Measurements from ENCODE around the gene HINFP. TPM values are rescaled to one million over a fixed set of nuclear protein-coding genes. Genes with fewer than 3 reads are reported as not detected.

Gene HINFP
- total RNA-seq, result 10 to 100 TPM in 3 of 4 donors, 1 to 10 TPM in 1; 7.0 to 33.2 (median 13.9) TPM

DNA sequence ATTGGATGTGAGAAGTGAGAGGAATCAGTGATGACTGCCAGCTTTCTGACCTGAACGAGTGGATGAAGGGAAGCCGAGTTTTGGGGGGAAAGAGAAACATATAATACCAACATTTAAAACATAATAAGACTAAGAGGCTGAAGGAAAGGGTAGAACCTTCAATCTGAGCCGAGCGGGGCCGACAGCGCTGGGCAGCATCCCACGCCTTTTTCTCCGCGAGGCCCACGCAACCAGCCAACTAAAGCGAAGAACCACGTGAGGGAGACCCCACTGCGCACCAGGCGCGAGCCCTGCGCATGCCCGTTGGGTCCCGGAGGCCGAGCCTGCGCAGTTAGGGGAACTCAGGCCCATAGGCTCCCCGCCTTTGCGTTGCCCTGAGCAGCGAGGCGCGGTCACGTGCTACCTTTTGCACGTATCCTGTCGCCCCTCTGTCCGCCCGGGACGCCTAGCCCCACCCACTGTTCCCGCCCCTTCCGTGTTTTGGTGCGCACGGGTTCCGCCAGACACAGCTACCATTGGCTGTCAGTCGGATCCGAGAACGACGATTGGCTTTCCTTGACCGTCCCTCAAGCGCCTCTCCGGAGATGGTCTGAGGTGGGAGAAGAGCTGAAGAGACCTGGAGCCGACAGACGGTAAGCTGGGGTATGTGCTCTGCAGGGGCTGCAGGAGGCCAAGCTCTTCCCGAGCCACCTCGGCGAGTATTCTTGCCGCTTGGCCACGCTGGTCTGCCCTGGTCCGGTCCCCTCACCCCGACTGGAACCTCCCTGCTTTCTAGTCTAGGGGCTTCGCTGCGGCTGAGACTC, at the start of gene HINFP:
TSS of gene HINFP (plus strand) at position 573 of the 803 bp plus-strand sequence. CDS start 5,365 bp downstream, outside the sequence.
- intact Hi-C loops (cut with DNase I), result no loop called here
- Histone ChIP-seq H3K4me3 (peak within 1 kb of the TSS; percentile 73 to 81 (median 80)), H3K27ac (peak within 1 kb of the TSS; percentile 82 to 92 (median 89)), H3K9me3 (no peaks in the 10 kb centered on the region), H3K4me1 (peaks cover 13 to 28% (median 27%) of the 10 kb centered on the region in 3 donors), H3K27me3 (no peaks in the 10 kb centered on the region), H3K36me3 (peaks cover 6 to 36% (median 9%) of the 10 kb centered on the region in 3 donors)
- TF ChIP-seq, protein P1, sequence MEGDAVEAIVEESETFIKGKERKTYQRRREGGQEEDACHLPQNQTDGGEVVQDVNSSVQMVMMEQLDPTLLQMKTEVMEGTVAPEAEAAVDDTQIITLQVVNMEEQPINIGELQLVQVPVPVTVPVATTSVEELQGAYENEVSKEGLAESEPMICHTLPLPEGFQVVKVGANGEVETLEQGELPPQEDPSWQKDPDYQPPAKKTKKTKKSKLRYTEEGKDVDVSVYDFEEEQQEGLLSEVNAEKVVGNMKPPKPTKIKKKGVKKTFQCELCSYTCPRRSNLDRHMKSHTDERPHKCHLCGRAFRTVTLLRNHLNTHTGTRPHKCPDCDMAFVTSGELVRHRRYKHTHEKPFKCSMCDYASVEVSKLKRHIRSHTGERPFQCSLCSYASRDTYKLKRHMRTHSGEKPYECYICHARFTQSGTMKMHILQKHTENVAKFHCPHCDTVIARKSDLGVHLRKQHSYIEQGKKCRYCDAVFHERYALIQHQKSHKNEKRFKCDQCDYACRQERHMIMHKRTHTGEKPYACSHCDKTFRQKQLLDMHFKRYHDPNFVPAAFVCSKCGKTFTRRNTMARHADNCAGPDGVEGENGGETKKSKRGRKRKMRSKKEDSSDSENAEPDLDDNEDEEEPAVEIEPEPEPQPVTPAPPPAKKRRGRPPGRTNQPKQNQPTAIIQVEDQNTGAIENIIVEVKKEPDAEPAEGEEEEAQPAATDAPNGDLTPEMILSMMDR (IDR thresholded peaks at IDR 0.05), result peak in 1 of 6 experiments; percentile 29
- TF ChIP-seq POLR2A (IDR thresholded peaks at IDR 0.05), result peak in 3 of 4 donors; percentile 54 to 66 (median 55)
- WGBS, 2 donors, result 0% methylated on average over 22 to 23 of the region's 54 CpGs
- peak; percentile 97 for DNase-seq

GRCh38 chr11:119077839-119078238, 43.5 kb upstream of the HINFP start:
- WGBS, 2 donors, result 92 to 94% methylated on average over 7 of the region's 11 CpGs
- Histone ChIP-seq H3K4me1 (no peaks in the 10 kb centered on the region), H3K36me3 (peaks cover 43 to 100% (median 70%) of the 10 kb centered on the region in 3 donors), H3K4me3 (no peak overlapping the region), H3K27ac (no peak overlapping the region), H3K9me3 (no peaks in the 10 kb centered on the region), H3K27me3 (no peaks in the 10 kb centered on the region)
- TF ChIP-seq POLR2A (IDR thresholded peaks at IDR 0.05), result no peak
- TF ChIP-seq, protein P1 (IDR thresholded peaks at IDR 0.05), result no peak
- intact Hi-C loops (cut with DNase I), result no loop called here
- no peak for DNase-seq

DNA sequence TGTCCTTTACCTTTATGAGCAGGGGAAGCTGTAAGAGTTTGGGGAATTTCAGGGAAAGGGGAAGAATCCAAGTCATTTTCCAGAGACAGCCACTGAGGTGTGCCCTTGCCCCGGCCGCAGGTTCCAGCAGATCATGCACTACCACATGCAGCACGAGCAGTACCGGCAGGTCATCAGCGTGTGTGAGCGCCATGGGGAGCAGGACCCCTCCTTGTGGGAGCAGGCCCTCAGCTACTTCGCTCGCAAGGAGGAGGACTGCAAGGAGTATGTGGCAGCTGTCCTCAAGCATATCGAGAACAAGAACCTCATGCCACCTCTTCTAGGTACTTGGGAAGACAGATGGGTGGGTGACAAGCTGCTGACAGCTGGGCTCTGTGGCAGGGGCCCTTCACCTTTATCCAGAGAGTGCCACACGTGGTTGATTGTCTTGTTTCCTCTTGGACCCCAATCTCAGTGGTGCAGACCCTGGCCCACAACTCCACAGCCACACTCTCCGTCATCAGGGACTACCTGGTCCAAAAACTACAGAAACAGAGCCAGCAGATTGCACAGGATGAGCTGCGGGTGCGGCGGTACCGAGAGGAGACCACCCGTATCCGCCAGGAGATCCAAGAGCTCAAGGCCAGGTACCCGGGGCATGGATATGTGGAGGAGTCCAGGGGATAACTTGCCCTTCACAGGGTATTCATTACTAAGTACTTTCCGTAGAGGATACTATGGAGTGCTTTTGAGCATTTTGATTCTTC, 42.5 kb upstream of the HINFP start:
- intact Hi-C loops (cut with DNase I), result no loop called here
- H3K4me1 ChIP-seq, result peaks cover 0 to 2% (median 0%) of the 10 kb centered on the region in 3 donors
- DNase-seq, result no peak
- peaks cover 36 to 92% (median 69%) of the 10 kb centered on the region in 3 donors for H3K36me3 ChIP-seq
- no peaks in the 10 kb centered on the region for H3K9me3 ChIP-seq
- no peak overlapping the region for H3K4me3 ChIP-seq
- H3K27ac ChIP-seq, result no peak overlapping the region
- WGBS, 2 donors, result 87 to 95% methylated on average over 13 to 16 of the region's 19 CpGs
- TF ChIP-seq, protein P1 (IDR thresholded peaks at IDR 0.05), result no peak
- no peaks in the 10 kb centered on the region for H3K27me3 ChIP-seq

DNA sequence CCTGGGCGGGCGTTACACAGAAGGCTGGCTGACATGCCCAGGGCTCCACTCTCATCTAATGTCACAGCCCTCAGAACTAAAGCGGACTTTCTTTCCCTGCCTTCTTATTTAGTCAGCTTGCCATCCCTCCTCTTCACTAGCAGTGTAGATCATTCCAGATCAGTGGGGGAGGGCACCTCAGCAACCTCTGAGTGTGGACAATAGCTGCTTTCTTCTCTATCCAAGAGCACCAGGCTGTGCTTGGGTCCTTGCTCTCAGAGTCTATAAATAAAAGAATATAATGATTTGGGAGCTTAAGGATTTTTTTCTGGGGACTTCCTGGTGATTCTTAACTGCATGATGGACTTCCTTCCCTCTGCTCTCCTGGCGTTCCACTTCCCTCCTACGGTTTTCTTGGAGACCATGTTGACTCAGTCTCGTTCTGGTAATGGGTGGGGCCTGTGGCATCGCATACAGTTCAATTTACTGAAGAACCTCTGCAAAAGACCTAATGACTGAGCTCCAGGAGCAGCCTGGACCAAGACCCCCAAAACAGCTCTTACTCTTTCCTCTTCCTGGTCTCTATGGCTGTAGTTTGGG, 39.6 kb upstream of the HINFP start:
- 58 to 64% methylated on average over 6 to 7 of the region's 7 CpGs for WGBS, 2 donors
- Histone ChIP-seq H3K9me3 (no peaks in the 10 kb centered on the region), H3K27ac (no peak overlapping the region), H3K4me3 (no peak overlapping the region), H3K27me3 (no peaks in the 10 kb centered on the region), H3K4me1 (peaks cover 13 to 22% (median 16%) of the 10 kb centered on the region in 3 donors), H3K36me3 (peaks cover 36 to 63% (median 49%) of the 10 kb centered on the region in 3 donors)
- TF ChIP-seq, protein P1 (IDR thresholded peaks at IDR 0.05), result no peak
- no peak for TF ChIP-seq POLR2A (IDR thresholded peaks at IDR 0.05)
- intact Hi-C loops (cut with DNase I), result no loop called here
- DNase-seq, result no peak
